ENCODE data around the gene STS.

The STS gene

GRCh38 chrX:7134981-7135380, 12.5 kb upstream of the STS start:
- no peak overlapping the region for H3K4me3 ChIP-seq (ENCODE audit: low read depth, low read length)
- DNase-seq (ENCODE audit: low read depth), result no peak
- TF ChIP-seq, protein P1, sequence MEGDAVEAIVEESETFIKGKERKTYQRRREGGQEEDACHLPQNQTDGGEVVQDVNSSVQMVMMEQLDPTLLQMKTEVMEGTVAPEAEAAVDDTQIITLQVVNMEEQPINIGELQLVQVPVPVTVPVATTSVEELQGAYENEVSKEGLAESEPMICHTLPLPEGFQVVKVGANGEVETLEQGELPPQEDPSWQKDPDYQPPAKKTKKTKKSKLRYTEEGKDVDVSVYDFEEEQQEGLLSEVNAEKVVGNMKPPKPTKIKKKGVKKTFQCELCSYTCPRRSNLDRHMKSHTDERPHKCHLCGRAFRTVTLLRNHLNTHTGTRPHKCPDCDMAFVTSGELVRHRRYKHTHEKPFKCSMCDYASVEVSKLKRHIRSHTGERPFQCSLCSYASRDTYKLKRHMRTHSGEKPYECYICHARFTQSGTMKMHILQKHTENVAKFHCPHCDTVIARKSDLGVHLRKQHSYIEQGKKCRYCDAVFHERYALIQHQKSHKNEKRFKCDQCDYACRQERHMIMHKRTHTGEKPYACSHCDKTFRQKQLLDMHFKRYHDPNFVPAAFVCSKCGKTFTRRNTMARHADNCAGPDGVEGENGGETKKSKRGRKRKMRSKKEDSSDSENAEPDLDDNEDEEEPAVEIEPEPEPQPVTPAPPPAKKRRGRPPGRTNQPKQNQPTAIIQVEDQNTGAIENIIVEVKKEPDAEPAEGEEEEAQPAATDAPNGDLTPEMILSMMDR (conservative IDR thresholded peaks at IDR 0.05; ENCODE audit: low read depth, low read length), result no peak

- TF ChIP-seq, protein P1 (conservative IDR thresholded peaks at IDR 0.05; ENCODE audit: low read depth, low read length), result no peak
- peak; percentile 69 for DNase-seq (ENCODE audit: low read depth)
- no peak overlapping the region for H3K4me3 ChIP-seq (ENCODE audit: low read depth, low read length)
Observed at GRCh38 chrX:7139202-7140081, 8.1 kb upstream of the STS start.

- no peak for DNase-seq (ENCODE audit: low read depth)
- TF ChIP-seq, protein P1 (conservative IDR thresholded peaks at IDR 0.05; ENCODE audit: low read depth, low read length), result no peak
- no peak overlapping the region for H3K4me3 ChIP-seq (ENCODE audit: low read depth, low read length)
Observed at GRCh38 chrX:7143076-7143475, 4.4 kb upstream of the STS start.

DNA sequence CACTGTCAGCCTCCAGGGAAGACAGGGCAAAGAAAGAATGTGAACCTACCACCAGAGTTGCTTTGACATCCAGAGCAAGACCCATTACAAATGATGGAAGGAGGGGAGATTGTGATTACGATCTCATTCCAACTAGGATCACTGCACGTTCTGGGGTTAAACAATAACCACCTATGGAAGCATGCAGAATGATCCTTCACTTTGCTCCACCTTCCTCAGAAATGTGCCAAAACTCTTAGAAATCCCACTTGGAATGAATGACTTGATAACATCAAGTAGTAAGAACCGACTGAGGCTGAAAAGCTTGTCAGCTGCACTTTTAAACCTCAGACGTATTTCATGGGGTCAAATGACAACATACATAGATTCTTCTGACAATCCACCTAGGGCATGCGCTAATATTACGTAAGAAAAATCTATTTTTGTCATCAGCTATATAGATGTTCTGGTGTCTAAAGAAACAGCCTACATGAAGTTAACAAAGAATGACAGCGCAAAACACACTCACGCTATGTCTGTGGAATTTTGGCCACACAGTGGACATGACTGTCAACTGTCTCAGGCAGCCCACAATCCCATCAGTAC, 3.5 kb upstream of the STS start:
- no peak for DNase-seq (ENCODE audit: low read depth)
- TF ChIP-seq, protein P1 (conservative IDR thresholded peaks at IDR 0.05; ENCODE audit: low read depth, low read length), result no peak
- no peak overlapping the region for H3K4me3 ChIP-seq (ENCODE audit: low read depth, low read length)

- TF ChIP-seq, protein P1 (conservative IDR thresholded peaks at IDR 0.05; ENCODE audit: low read depth, low read length), result no peak
Observed at GRCh38 chrX:7145454-7145853, 2.1 kb upstream of the STS start.

DNA sequence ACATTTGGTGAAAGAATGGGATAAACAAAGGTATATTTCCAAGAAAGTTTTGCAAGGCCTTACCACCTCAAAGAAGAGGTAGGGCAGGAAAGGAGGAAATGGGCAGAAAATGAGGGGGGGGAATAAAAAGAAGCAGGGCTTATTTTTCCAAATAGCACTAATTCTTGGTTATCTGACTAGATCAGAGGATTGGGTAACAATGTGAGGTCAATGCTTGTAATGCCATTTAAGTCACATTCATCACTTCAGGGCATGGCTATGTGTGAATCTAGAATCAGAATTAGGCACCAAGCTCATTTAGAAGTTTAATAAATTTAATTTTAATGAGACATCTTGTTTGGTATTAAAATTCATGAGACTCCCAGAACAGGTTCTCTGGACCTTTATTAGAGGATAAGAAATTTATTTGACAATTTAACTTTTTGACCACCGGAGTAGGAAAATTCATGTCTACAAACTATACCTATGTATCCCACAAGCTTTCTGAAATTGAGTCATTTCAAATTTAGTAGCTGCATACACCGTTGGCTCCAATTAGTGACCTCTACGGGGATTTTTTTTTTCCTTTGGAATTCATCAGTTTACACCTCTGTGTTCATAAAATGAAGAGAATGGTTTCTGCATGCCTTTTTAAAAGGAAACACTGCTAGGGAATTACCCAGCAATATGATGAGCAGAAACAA, 1.4 kb upstream of the STS start:
- no peak overlapping the region for H3K4me3 ChIP-seq (ENCODE audit: low read depth, low read length)
- TF ChIP-seq, protein P1 (conservative IDR thresholded peaks at IDR 0.05; ENCODE audit: low read depth, low read length), result no peak
- no peak for DNase-seq (ENCODE audit: low read depth)

More at GRCh38 chrX:7145454-7145853, 2.1 kb upstream of the STS start:
- H3K4me3 ChIP-seq (ENCODE audit: low read depth, low read length), result no peak overlapping the region
- no peak for DNase-seq (ENCODE audit: low read depth)
